A549 (cell line): ENCODE results near the gene MERTK. TPM values are rescaled to one million over a fixed set of nuclear protein-coding genes. Genes with fewer than 3 reads are reported as not detected.

Experiments
- ATAC-seq, 2 experiments: fragments of 200-7000 bp in 1 of 2; fragments of >200 bp in 1 of 2; cut with Nextera tagmentation in 1 of 2; cut with Tn5 transposase in 1 of 2; 3 replicates each; pipeline versions ENCODE4 v1.8.0 to v1.9.1; 2018 to 2020; ENCODE audit warnings: mild to moderate bottlenecking in 1 of 2, moderate library complexity in 1 of 2
- CTCF ChIA-PET: fragments of 300-600 bp; sonication (Branson Sonifier 250); formaldehyde crosslinking; extraction: SDS; loops from one replicate; lab custom pipeline; 2021; ENCODE audit warnings: antibody characterized with exemption, inconsistent platforms; lab: Yijun Ruan, JAX
- POLR2A ChIA-PET: fragments of 350-600 bp; formaldehyde crosslinking; extraction: SDS; loops from one replicate; lab custom pipeline; 2021; ENCODE audit warnings: antibody characterized with exemption, inconsistent platforms; lab: Yijun Ruan, JAX
- DNase-seq, 2 experiments: peaks; one replicate each; pipeline versions ENCODE4 v3.0.0 to v3.0.0-alpha.2; 2011 to 2016; ENCODE audit warnings: low read depth in 1 of 2, low spot score in 1 of 2
- FAIRE-seq: peaks from 2 replicates; lab custom pipeline; 2011; peaks lifted over from hg19 to GRCh38; lab: Jason Lieb, UNC
- H3K27ac ChIP-seq, 2 experiments: fragments of >200 bp; sonication (Bioruptor Twin); formaldehyde crosslinking; 3 replicates each; pipeline ENCODE4 v1.5.1; 2016 to 2017
- H3K4me1 ChIP-seq: fragments of >200 bp; sonication (Bioruptor Twin); formaldehyde crosslinking; 3 replicates; pipeline ENCODE4 v1.6.1; 2016
- H3K4me2 ChIP-seq: fragments of >200 bp; sonication (Bioruptor Twin); formaldehyde crosslinking; 3 replicates; pipeline ENCODE4 v1.6.1; 2016
- H3K4me3 ChIP-seq: fragments of >200 bp; sonication (Bioruptor Twin); formaldehyde crosslinking; 3 replicates; pipeline ENCODE4 v1.5.1; 2016
- H3K9me3 ChIP-seq: fragments of >200 bp; sonication (Bioruptor Twin); formaldehyde crosslinking; 3 replicates; pipeline ENCODE4 v1.6.1; 2016
- BHLHE40 ChIP-seq: IDR thresholded peaks from 2 replicates; pipeline ENCODE4 v1.6.1; 2012; ENCODE audit warnings: low read depth, low read length, inconsistent platforms
- CEBPB ChIP-seq, 2 experiments: fragments of >200 bp in 1 of 2; sonication (Bioruptor Twin) in 1 of 2; formaldehyde crosslinking in 1 of 2; IDR thresholded peaks; 2 replicates each; pipeline ENCODE4 v1.6.1; 2012 to 2016
- EHF ChIP-seq: fragments of 250-450 bp; sonication (Bioruptor Pico); IDR thresholded peaks from 2 replicates; pipeline ENCODE4 v1.5.0; 2020; ENCODE audit warnings: mild to moderate bottlenecking
- EP300 ChIP-seq, 2 experiments: fragments of >200 bp; sonication (Bioruptor Twin); formaldehyde crosslinking; IDR thresholded peaks; 2 replicates in 1 of 2; 3 replicates in 1 of 2; pipeline ENCODE4 v1.6.1; 2016 to 2017
- FOSL2 ChIP-seq, 2 experiments: fragments of 450-650 bp in 1 of 2; fragments of >200 bp in 1 of 2; sonication (Bioruptor Twin) in 1 of 2; formaldehyde crosslinking; IDR thresholded peaks; 2 replicates each; pipeline versions ENCODE4 v1.5.0 to v1.6.1; 2016 to 2020; ENCODE audit warnings: mild to moderate bottlenecking in 1 of 2, moderate library complexity in 1 of 2
- GATA3 ChIP-seq: IDR thresholded peaks from 2 replicates; pipeline ENCODE4 v1.6.1; 2012; ENCODE audit warnings: borderline replicate concordance
- HOXB5 ChIP-seq: fragments of 250-450 bp; sonication (Bioruptor Pico); IDR thresholded peaks from 2 replicates; pipeline ENCODE4 v1.5.0; 2020; ENCODE audit warnings: mild to moderate bottlenecking, moderate library complexity
- JUN ChIP-seq, 2 experiments: fragments of >200 bp; sonication (Bioruptor Twin); formaldehyde crosslinking; IDR thresholded peaks; 2 replicates in 1 of 2; 3 replicates in 1 of 2; pipeline ENCODE4 v1.6.1; 2016 to 2017
- JUNB ChIP-seq: fragments of >200 bp; sonication (Bioruptor Twin); formaldehyde crosslinking; IDR thresholded peaks from 2 replicates; pipeline ENCODE4 v1.6.1; 2016
- MAFK ChIP-seq: fragments of 450-650 bp; IDR thresholded peaks from 2 replicates; pipeline ENCODE4 v1.6.1; 2014; ENCODE audit not compliant: partially characterized antibody
- MYC ChIP-seq: IDR thresholded peaks from 2 replicates; pipeline ENCODE4 v1.6.1; 2012; ENCODE audit warnings: mild to moderate bottlenecking, inconsistent platforms, low read length, improper control_type of control experiment, borderline replicate concordance
- NFE2L2 ChIP-seq: fragments of 150-350 bp; conservative IDR thresholded peaks from 2 replicates; pipeline ENCODE4 v1.6.1; 2014; ENCODE audit warnings: low read length
- NPAS2 ChIP-seq: fragments of 250-450 bp; sonication (Bioruptor Pico); IDR thresholded peaks from 2 replicates; pipeline ENCODE4 v1.8.0; 2022; ENCODE audit warnings: mild to moderate bottlenecking, moderate library complexity, borderline replicate concordance
- PHF8 ChIP-seq: fragments of 200-600 bp; sonication (generic); IDR thresholded peaks from 2 replicates; pipeline ENCODE4 v1.6.1; 2016; ENCODE audit warnings: low read depth, mild to moderate bottlenecking, antibody characterized with exemption, moderate library complexity, borderline replicate concordance
- POLR2A ChIP-seq: IDR thresholded peaks from 2 replicates; pipeline ENCODE4 v1.6.1; 2012; ENCODE audit warnings: mild to moderate bottlenecking, low read length
- RCOR1 ChIP-seq: fragments of 150-350 bp; IDR thresholded peaks from 2 replicates; pipeline ENCODE4 v1.6.1; 2014; ENCODE audit warnings: antibody characterized with exemption, low read length, low read depth
- TP53 ChIP-seq: fragments of 250-450 bp; sonication (Bioruptor Pico); IDR thresholded peaks from 2 replicates; pipeline ENCODE4 v1.5.0; 2021; ENCODE audit warnings: mild to moderate bottlenecking, moderate library complexity
- ZNF302 ChIP-seq: fragments of 250-450 bp; sonication (Bioruptor Pico); IDR thresholded peaks from 2 replicates; pipeline ENCODE4 v1.9.0; 2021; ENCODE audit warnings: inconsistent platforms, mild to moderate bottlenecking, moderate library complexity
- WGBS: methylation state at CpG from one replicate; pipeline ENCODE4 v1.1.6; 2017; ENCODE audit errors: missing lambda C conversion rate; 5-methylcytosine and 5-hydroxymethylcytosine counted together
- polyA plus RNA-seq, 4 experiments: library from polyadenylated mRNA; depleted of rRNA in 3 of 4; stranded (reverse); fragments of >200 nt; fragmentation: RNase III in 1 of 4; extraction: RNeasy Plus Mini Kit Qiagen cat#74134 plus additional on column Dnase treatment in 1 of 4; gene quantifications; 2 replicates in 3 of 4; 3 replicates in 1 of 4; pipeline ENCODE4 v1.2.3, GENCODE V29; 2011 to 2017
- TF ChIP-seq, protein P1 (sequence below): fragments of 200-600 bp; sonication (generic); IDR thresholded peaks from 2 replicates; pipeline ENCODE4 v1.6.1; 2016; ENCODE audit warnings: antibody characterized with exemption, mild to moderate bottlenecking, moderate library complexity
- TF ChIP-seq, protein P2 (sequence below): IDR thresholded peaks from 2 replicates; pipeline ENCODE4 v1.6.1; 2012; ENCODE audit warnings: low read depth, borderline replicate concordance
- TF ChIP-seq, protein P3 (sequence below): fragments of 250-450 bp; sonication (Bioruptor Pico); IDR thresholded peaks from 2 replicates; pipeline ENCODE4 v1.5.0; 2020; ENCODE audit warnings: low read depth, mild to moderate bottlenecking, moderate library complexity
- TF ChIP-seq, protein P4 (sequence below): IDR thresholded peaks from 2 replicates; pipeline ENCODE4 v1.6.1; 2012
- TF ChIP-seq, protein P5 (sequence below): IDR thresholded peaks from 2 replicates; pipeline ENCODE4 v1.6.1; 2012
- TF ChIP-seq, protein P6 (sequence below): fragments of 450-650 bp; IDR thresholded peaks from 2 replicates; pipeline ENCODE4 v1.6.1; 2014; ENCODE audit warnings: antibody characterized with exemption

Gene MERTK
- polyA plus RNA-seq, 2 of the 4 experiments (the other 2 are of a cell fraction): 1.4 to 4.0 TPM

DNA sequence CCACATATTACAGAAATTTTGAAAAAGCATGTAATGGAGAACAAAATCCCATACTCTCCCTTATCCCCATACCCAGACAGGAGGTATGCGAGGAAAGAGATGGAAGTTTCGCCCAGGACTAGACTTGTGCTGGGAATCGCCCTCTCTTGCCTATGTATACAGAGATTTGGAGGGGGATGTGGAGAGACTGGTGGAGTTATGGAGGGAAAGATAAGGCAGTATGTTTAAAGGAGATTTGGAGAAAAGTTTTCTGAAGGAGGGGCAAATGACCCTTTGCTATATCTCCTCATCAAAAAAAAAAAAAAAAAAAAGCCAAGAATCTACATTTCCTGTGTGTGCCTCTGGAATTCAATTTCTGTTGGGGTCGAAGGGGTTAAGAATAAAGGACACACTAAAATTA lies 75.3 kb downstream of the MERTK start (continued):
- TF ChIP-seq, protein P1, sequence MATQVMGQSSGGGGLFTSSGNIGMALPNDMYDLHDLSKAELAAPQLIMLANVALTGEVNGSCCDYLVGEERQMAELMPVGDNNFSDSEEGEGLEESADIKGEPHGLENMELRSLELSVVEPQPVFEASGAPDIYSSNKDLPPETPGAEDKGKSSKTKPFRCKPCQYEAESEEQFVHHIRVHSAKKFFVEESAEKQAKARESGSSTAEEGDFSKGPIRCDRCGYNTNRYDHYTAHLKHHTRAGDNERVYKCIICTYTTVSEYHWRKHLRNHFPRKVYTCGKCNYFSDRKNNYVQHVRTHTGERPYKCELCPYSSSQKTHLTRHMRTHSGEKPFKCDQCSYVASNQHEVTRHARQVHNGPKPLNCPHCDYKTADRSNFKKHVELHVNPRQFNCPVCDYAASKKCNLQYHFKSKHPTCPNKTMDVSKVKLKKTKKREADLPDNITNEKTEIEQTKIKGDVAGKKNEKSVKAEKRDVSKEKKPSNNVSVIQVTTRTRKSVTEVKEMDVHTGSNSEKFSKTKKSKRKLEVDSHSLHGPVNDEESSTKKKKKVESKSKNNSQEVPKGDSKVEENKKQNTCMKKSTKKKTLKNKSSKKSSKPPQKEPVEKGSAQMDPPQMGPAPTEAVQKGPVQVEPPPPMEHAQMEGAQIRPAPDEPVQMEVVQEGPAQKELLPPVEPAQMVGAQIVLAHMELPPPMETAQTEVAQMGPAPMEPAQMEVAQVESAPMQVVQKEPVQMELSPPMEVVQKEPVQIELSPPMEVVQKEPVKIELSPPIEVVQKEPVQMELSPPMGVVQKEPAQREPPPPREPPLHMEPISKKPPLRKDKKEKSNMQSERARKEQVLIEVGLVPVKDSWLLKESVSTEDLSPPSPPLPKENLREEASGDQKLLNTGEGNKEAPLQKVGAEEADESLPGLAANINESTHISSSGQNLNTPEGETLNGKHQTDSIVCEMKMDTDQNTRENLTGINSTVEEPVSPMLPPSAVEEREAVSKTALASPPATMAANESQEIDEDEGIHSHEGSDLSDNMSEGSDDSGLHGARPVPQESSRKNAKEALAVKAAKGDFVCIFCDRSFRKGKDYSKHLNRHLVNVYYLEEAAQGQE: no peak
- TF ChIP-seq RCOR1 (no peak), EP300 (IDR thresholded peaks at IDR 0.05) (no peak), EHF (CRISPR knock-in tag) (no peak), POLR2A (no peak)

DNA sequence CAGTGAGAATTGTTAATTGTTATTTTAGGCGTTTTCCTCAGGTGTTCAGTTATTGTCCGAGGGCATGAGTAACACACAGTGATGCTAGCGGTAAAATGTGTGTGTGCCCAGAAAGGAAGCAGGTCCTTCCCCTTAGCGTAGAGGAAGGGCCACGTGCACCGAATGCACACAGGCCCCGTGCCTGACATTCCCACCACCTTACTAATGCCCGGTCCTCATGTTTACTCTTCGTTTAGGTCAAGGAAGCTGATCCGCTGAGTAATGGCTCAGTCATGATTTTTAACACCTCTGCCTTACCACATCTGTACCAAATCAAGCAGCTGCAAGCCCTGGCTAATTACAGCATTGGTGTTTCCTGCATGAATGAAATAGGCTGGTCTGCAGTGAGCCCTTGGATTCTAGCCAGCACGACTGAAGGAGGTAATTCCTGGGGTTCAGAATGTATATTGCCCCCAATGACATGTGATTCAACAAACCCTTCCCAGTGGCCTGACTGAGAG lies 76.7 kb downstream of the MERTK start:
- TF ChIP-seq MAFK (peak; percentile 46), RCOR1 (no peak), PHF8 (no peak), POLR2A (no peak), JUNB (peak; percentile 74), NPAS2 (CRISPR knock-in tag) (peak; percentile 68), JUN (IDR thresholded peaks at IDR 0.05) (peak in 1 of 2 experiments; percentile 32; a peak in 1 of 5 replicates), GATA3 (peak; percentile 59; the same call in 1 of the 2 replicates), MYC (peak; percentile 40; the same call in 1 of the 2 replicates), BHLHE40 (peak; percentile 86), NFE2L2 (peak; percentile 11; the same call in 1 of the 2 replicates), TP53 (CRISPR knock-in tag) (no peak), HOXB5 (CRISPR knock-in tag) (peak; percentile 52; the same call in 1 of the 2 replicates), FOSL2 (IDR thresholded peaks at IDR 0.05) (peak; percentile 68), FOSL2 (CRISPR knock-in tag; IDR thresholded peaks at IDR 0.05) (peak; percentile 87), CEBPB (IDR thresholded peaks at IDR 0.05) (peak in 1 of 2 experiments; percentile 11; a peak in 1 of 4 replicates), ZNF302 (no peak), EHF (CRISPR knock-in tag) (no peak)
- TF ChIP-seq, protein P2, sequence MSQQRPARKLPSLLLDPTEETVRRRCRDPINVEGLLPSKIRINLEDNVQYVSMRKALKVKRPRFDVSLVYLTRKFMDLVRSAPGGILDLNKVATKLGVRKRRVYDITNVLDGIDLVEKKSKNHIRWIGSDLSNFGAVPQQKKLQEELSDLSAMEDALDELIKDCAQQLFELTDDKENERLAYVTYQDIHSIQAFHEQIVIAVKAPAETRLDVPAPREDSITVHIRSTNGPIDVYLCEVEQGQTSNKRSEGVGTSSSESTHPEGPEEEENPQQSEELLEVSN: peak; percentile 96
- TF ChIP-seq, protein P3, sequence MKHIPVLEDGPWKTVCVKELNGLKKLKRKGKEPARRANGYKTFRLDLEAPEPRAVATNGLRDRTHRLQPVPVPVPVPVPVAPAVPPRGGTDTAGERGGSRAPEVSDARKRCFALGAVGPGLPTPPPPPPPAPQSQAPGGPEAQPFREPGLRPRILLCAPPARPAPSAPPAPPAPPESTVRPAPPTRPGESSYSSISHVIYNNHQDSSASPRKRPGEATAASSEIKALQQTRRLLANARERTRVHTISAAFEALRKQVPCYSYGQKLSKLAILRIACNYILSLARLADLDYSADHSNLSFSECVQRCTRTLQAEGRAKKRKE: peak; percentile 57; the same call in 1 of the 2 replicates
- TF ChIP-seq, protein P4, sequence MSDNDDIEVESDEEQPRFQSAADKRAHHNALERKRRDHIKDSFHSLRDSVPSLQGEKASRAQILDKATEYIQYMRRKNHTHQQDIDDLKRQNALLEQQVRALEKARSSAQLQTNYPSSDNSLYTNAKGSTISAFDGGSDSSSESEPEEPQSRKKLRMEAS: peak; percentile 99
- TF ChIP-seq, protein P1: no peak
- TF ChIP-seq, protein P5, sequence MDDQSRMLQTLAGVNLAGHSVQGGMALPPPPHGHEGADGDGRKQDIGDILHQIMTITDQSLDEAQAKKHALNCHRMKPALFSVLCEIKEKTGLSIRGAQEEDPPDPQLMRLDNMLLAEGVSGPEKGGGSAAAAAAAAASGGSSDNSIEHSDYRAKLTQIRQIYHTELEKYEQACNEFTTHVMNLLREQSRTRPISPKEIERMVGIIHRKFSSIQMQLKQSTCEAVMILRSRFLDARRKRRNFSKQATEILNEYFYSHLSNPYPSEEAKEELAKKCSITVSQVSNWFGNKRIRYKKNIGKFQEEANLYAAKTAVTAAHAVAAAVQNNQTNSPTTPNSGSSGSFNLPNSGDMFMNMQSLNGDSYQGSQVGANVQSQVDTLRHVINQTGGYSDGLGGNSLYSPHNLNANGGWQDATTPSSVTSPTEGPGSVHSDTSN: no peak
- TF ChIP-seq, protein P6, sequence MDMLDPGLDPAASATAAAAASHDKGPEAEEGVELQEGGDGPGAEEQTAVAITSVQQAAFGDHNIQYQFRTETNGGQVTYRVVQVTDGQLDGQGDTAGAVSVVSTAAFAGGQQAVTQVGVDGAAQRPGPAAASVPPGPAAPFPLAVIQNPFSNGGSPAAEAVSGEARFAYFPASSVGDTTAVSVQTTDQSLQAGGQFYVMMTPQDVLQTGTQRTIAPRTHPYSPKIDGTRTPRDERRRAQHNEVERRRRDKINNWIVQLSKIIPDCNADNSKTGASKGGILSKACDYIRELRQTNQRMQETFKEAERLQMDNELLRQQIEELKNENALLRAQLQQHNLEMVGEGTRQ: peak; percentile 73
- ChIA-PET POLR2A (no interaction called here), CTCF (interaction anchor here (0.6 kb wide), 1 partner anchor 85 kb away, joined by 3 read pairs; no protein-coding TSS in a partner anchor)
- peak; percentile 97 to 98 for ATAC-seq
- Histone ChIP-seq H3K4me3 (no peak overlapping the region), H3K9me3 (peaks cover 4% of the 10 kb centered on the region; the same call in 1 of the 3 replicates), H3K4me2 (peak overlapping the region; percentile 42), H3K27ac (peak overlapping the region in 1 of 2 experiments; percentile 54; a peak in 3 of 6 replicates), H3K4me1 (peaks cover 22% of the 10 kb centered on the region)
- FAIRE-seq: no peak
- peak; percentile 33 to 83 for DNase-seq
- 9% methylated on average over 11 of the region's 11 CpGs for WGBS
